Erythroblast (primary cell): ENCODE measurements around the gene DEGS1.

ENCODE experiments used
- GATA1 ChIP-seq: IDR thresholded peaks from 2 replicates; pipeline ENCODE4 v1.6.1; 2011; ENCODE audit warnings: low read depth, mild to moderate bottlenecking, control low read depth, low read length, moderate library complexity
- POLR2A ChIP-seq: IDR thresholded peaks from 2 replicates; pipeline ENCODE4 v1.6.1; 2011; ENCODE audit warnings: mild to moderate bottlenecking, low read length

DNA sequence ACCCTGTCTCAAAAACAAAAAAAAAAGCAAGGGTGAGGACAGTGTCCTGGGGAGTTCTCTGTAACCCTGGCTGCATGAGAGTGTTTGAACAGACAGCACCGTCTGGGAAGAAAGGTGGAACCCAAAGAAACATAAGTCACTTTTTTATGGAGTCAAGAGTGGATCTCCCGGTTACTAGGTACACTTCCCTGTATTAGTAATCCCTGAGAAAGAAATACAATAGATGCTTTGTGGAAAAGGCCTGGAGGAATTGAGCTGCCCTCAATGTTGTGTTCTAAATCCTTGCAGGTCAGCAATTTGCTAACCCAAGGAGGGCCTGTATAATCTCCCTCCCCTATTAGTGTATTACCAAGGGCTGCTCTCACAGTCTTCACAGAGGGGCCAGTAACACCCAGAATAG lies 16.6 kb downstream of the DEGS1 start:
- TF ChIP-seq POLR2A (no peak), GATA1 (no peak)
